Peyer's patch (tissue), 4 donors: ENCODE data around the gene GLDC. TPM values are rescaled to one million over a fixed set of nuclear protein-coding genes. Genes with fewer than 3 reads are reported as not detected.
"Not testable (repeated sequence)": the region's sequence is repeated elsewhere in the genome, so short reads cannot be mapped to it uniquely, and the experiment has no call there.

ENCODE experiments used
- DNase-seq, 3 donors: peaks; one replicate each; pipeline ENCODE4 v3.0.0-alpha.2; 2017 to 2019
- H3K27ac ChIP-seq, 4 donors: fragments of 200-600 bp; sonication (generic); one replicate each; pipeline ENCODE4 v1.5.1; 2016 to 2019
- H3K27me3 ChIP-seq, 2 donors: fragments of 200-600 bp; sonication (generic); one replicate each; pipeline ENCODE4 v1.5.1; 2019
- H3K36me3 ChIP-seq, 3 donors: fragments of 200-600 bp; sonication (generic); one replicate each; pipeline ENCODE4 v1.5.1; 2016 to 2019
- H3K4me1 ChIP-seq, 4 donors: fragments of 200-600 bp; sonication (generic); one replicate each; pipeline ENCODE4 v1.5.1; 2016 to 2019
- H3K4me3 ChIP-seq, 4 donors: fragments of 200-600 bp; sonication (generic); 1 replicate in 3 of 4; 2 replicates in 1 of 4; pipeline ENCODE4 v1.5.1; 2016 to 2019; ENCODE audit warnings: mild to moderate bottlenecking in 1 of 4
- H3K9me3 ChIP-seq, 4 donors: fragments of 200-600 bp; sonication (generic); one replicate each; pipeline ENCODE4 v1.5.1; 2016 to 2019; ENCODE audit warnings: mild to moderate bottlenecking in 1 of 4
- POLR2A ChIP-seq, 2 donors: fragments of 450-650 bp; IDR thresholded peaks; one replicate each; pipeline ENCODE4 v1.5.1; 2017; ENCODE audit warnings: antibody characterized with exemption in 2 of 2, mild to moderate bottlenecking in 2 of 2, moderate library complexity in 2 of 2
- total RNA-seq, 4 donors: library from RNA; depleted of rRNA; stranded (reverse); fragments of >200 nt; gene quantifications; one replicate each; pipeline ENCODE4 v1.1.0, GENCODE V29; 2016
- TF ChIP-seq, protein P1 (sequence below), 6 experiments: fragments of 450-650 bp in 4 of 6; fragments of 200-600 bp in 2 of 6; sonication (generic) in 1 of 6; IDR thresholded peaks; one replicate each; pipeline ENCODE4 v1.5.1; 2017 to 2019; ENCODE audit warnings: antibody characterized with exemption in 6 of 6, mild to moderate bottlenecking in 3 of 6, moderate library complexity in 1 of 6

GLDC gene
- total RNA-seq, 4 donors from 2014 or later = 0.27 to 2.5 TPM; not detected in 2

DNA sequence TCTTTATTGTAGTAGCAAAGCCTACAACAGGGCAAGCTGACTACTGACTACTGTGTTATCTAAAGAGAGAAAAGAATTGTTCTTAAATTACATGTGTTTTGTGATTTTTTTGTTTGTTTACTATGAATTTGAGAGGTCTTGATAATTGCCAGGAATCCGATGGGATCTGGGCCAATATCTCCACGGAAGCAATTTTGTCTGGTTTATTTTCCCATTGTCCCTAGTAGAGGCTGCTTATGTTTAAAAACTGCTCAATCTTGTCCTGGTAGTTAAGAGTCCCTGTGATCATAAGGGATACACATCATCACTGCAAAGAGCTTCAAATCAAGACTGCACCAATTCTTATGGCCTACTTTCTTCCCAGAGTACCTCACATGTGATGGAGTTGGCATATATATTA lies 94.4 kb downstream of the GLDC start:
- no peaks in the 10 kb centered on the region for H3K4me1 ChIP-seq
- no peaks in the 10 kb centered on the region for H3K27me3 ChIP-seq
- no peak for DNase-seq
- H3K36me3 ChIP-seq = no peaks in the 10 kb centered on the region
- no peak overlapping the region for H3K4me3 ChIP-seq
- H3K27ac ChIP-seq = no peak overlapping the region
- TF ChIP-seq, protein P1, sequence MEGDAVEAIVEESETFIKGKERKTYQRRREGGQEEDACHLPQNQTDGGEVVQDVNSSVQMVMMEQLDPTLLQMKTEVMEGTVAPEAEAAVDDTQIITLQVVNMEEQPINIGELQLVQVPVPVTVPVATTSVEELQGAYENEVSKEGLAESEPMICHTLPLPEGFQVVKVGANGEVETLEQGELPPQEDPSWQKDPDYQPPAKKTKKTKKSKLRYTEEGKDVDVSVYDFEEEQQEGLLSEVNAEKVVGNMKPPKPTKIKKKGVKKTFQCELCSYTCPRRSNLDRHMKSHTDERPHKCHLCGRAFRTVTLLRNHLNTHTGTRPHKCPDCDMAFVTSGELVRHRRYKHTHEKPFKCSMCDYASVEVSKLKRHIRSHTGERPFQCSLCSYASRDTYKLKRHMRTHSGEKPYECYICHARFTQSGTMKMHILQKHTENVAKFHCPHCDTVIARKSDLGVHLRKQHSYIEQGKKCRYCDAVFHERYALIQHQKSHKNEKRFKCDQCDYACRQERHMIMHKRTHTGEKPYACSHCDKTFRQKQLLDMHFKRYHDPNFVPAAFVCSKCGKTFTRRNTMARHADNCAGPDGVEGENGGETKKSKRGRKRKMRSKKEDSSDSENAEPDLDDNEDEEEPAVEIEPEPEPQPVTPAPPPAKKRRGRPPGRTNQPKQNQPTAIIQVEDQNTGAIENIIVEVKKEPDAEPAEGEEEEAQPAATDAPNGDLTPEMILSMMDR (IDR thresholded peaks at IDR 0.05) = no peak
- TF ChIP-seq POLR2A (IDR thresholded peaks at IDR 0.05) = no peak
- H3K9me3 ChIP-seq = no peaks in the 10 kb centered on the region

DNA sequence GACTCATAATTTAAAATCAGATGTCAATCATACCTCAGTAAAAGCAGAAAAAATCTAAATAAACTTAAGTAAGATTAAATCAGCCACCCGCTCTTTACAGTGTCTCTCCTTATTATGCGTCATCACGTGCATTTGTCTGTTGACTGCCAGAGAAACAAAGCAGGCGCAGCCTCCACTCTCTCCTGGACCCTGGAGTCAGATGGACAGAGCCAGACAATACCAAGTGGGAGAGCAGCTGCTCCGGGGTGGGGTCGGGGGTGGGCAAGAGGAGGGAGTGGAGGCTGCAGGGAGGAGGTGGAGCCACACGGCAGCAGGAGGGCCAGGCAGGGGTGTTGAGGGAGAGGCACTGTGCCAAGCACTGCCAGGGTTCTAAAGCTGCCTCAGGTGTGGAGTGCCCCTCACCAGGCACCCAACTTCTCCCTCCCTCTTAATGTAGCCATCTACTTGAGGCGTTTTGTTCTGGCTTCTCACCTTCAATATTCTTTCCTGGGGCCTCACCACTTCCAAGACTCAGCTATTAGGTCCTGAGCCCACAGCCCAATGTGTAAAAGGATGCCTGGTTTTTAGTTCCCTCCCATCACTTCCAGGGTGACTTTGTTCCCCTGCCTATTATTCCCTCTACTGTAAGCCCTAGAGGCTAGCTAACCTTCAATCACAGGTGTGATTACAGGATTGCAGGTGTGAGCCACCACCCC lies 96.3 kb downstream of the GLDC start:
- H3K4me3 ChIP-seq = no peak overlapping the region
- H3K4me1 ChIP-seq = no peaks in the 10 kb centered on the region
- H3K36me3 ChIP-seq = no peaks in the 10 kb centered on the region
- H3K27me3 ChIP-seq = no peaks in the 10 kb centered on the region
- TF ChIP-seq, protein P1 (IDR thresholded peaks at IDR 0.05) = no peak
- TF ChIP-seq POLR2A (IDR thresholded peaks at IDR 0.05) = no peak
- no peak overlapping the region for H3K27ac ChIP-seq
- no peak for DNase-seq
- no peaks in the 10 kb centered on the region for H3K9me3 ChIP-seq

DNA sequence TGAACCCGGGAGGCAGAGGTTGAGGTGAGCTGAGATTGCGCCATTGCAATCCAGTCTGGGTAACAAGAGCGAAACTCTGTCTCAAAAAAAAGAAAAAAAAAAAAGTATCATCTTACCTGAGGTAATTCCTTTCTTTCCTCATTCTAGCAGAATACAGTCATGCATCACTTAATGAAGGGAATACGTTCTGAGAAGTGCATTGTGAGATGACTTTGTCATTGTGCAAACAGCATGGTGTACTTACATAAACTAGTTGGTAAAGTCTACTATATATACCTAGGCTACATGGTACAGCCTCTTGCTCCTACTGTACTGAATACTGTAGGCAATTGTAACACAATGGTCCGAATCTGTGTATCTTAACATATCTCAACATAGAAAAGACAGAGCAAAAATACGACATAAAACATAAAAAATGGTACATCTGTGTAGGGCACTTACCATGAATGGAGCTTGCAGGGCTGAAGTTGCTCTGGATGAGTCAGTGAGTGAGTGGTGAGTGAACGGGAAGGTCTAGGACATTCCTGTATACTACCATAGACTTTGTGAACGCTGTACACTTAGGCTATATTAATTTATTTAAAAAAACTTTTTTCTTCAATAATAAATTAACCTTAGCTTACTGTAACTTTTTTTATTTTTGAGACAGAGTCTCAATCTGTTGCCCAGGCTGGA lies 100.4 kb downstream of the GLDC start:
- Histone ChIP-seq H3K36me3 (no peaks in the 10 kb centered on the region), H3K4me3 (no peak overlapping the region), H3K4me1 (no peaks in the 10 kb centered on the region), H3K27me3 (no peaks in the 10 kb centered on the region), H3K27ac (no peak overlapping the region), H3K9me3 (no peaks in the 10 kb centered on the region)
- DNase-seq = no peak
- no peak for TF ChIP-seq POLR2A (IDR thresholded peaks at IDR 0.05)
- TF ChIP-seq, protein P1 (IDR thresholded peaks at IDR 0.05) = no peak

DNA sequence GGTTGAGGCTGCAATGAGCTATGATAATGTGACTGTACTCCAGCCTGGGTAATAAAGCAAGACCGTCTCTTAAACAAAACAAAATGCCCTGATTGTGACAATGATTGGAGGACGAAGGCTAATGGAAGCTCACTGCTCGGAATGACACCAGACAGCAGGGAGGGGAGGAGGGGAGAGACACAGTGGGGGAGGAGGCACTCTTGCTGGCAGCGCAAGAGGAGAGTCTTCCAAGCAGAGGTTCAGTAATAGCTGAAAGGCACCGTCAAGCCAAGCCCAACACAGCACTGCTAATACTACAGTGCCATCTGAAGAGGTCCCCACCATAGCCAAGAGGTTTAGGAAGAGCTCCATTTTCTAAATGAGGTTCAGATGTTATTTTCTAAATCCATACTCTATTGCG lies 102.3 kb downstream of the GLDC start:
- no peak overlapping the region for H3K27ac ChIP-seq
- no peaks in the 10 kb centered on the region for H3K4me1 ChIP-seq
- DNase-seq = no peak
- no peaks in the 10 kb centered on the region for H3K27me3 ChIP-seq
- H3K36me3 ChIP-seq = no peaks in the 10 kb centered on the region
- H3K9me3 ChIP-seq = no peaks in the 10 kb centered on the region
- no peak for TF ChIP-seq POLR2A (IDR thresholded peaks at IDR 0.05)
- TF ChIP-seq, protein P1 (IDR thresholded peaks at IDR 0.05) = no peak
- H3K4me3 ChIP-seq = no peak overlapping the region

DNA sequence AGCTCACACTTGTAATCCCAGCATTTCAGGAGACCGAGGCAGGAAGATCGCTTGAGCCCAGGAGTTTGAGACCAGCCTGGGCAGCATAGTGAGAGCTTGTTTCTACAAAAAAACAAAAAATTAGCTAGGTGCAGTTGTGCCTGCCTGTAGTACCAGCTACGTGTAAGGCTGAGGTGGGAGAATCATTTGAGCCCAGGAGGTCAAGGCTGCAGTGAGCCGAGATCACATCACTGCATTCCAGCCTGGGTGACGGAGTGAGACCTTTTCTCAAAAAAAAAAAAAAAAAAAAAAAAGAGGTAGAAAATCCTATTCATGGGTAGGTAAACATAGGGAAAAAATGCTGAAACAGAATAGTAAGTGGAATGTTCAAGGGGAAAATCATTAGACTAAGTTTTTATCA lies 102.9 kb downstream of the GLDC start:
- H3K27me3 ChIP-seq, H3K9me3 ChIP-seq, H3K4me1 ChIP-seq, H3K36me3 ChIP-seq, H3K4me3 ChIP-seq, DNase-seq, H3K27ac ChIP-seq: not testable (repeated sequence)

DNA sequence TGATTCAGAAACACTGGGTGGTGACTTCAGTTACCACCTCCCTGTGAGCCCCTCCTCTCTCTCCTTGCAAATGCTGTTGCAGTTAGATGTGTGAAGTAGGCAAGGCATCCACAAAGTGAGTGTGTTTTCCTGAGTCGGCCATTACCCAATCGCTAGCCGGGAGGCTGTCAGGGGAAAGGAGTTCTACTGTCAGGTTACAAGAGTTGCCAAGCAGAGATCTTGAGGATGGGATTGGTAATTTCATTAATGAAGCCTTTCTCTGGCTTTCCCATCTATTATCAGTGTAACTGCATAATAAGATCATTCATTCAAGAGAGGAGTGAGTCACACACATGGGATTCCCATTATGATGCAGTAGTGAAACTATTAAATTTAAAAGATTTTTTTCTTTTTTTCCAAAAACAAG lies 106.9 kb downstream of the GLDC start:
- DNase-seq = no peak
- no peak overlapping the region for H3K4me3 ChIP-seq

More for the DNA sequence above, 106.9 kb downstream of the GLDC start:
- Histone ChIP-seq H3K9me3 (no peaks in the 10 kb centered on the region), H3K4me1 (no peaks in the 10 kb centered on the region), H3K36me3 (no peaks in the 10 kb centered on the region), H3K27me3 (no peaks in the 10 kb centered on the region), H3K27ac (no peak overlapping the region)
- no peak for TF ChIP-seq POLR2A (IDR thresholded peaks at IDR 0.05)
- TF ChIP-seq, protein P1 (IDR thresholded peaks at IDR 0.05) = no peak
